Stomach (tissue), 4 donors: ENCODE measurements around the gene PPP1R14B.
A peak's percentile ranks its signal among the peaks of the same experiment; 100 is the strongest.

Experiments
- CTCF ChIP-seq, 7 experiments: fragments of 450-650 bp in 4 of 7; fragments of 200-600 bp in 3 of 7; sonication (generic) in 3 of 7; IDR thresholded peaks; one replicate each; pipeline ENCODE4 v1.5.1; 2016 to 2019; ENCODE audit warnings: antibody characterized with exemption in 7 of 7, control low read depth in 2 of 7, mild to moderate bottlenecking in 1 of 7
- EP300 ChIP-seq: sonication (generic); formaldehyde crosslinking; IDR thresholded peaks from one replicate; pipeline ENCODE4 v1.6.1; 2017; ENCODE audit warnings: antibody characterized with exemption
- POLR2A ChIP-seq, 4 donors: fragments of 450-650 bp; IDR thresholded peaks; one replicate each; pipeline ENCODE4 v1.6.1; 2016; ENCODE audit warnings: antibody characterized with exemption in 4 of 4, control low read depth in 2 of 4, mild to moderate bottlenecking in 1 of 4, moderate library complexity in 1 of 4
- POLR2AphosphoS5 ChIP-seq, 3 donors: sonication (generic); formaldehyde crosslinking; IDR thresholded peaks; one replicate each; pipeline ENCODE4 v1.6.1; 2016; ENCODE audit warnings: antibody characterized with exemption in 3 of 3

GRCh38 chr11:64241491-64242374 lies 5.0 kb downstream of the PPP1R14B start:
- TF ChIP-seq CTCF (IDR thresholded peaks at IDR 0.05) (no peak), POLR2A (IDR thresholded peaks at IDR 0.05) (no peak), POLR2AphosphoS5 (IDR thresholded peaks at IDR 0.05) (peak in 2 of 3 donors; percentile 58 to 80), EP300 (no peak)
